PC-3 (cell line): ENCODE results near the gene PSMD4.

Source experiments
- EZH2 ChIP-seq: fragments of 300-600 bp; sonication (generic); IDR thresholded peaks from one replicate; pipeline ENCODE4 v1.6.1; 2017; ENCODE audit warnings: antibody characterized with exemption, mild to moderate bottlenecking, low read length; ENCODE audit not compliant: unreplicated experiment
- EZH2phosphoT487 ChIP-seq: fragments of 300-600 bp; sonication (generic); IDR thresholded peaks from 2 replicates; pipeline ENCODE4 v1.6.1; 2018; ENCODE audit warnings: mild to moderate bottlenecking, antibody characterized with exemption, low read length, borderline replicate concordance
- TF ChIP-seq, protein P1 (sequence below): fragments of 300-600 bp; sonication (generic); conservative IDR thresholded peaks from 2 replicates; pipeline ENCODE4 v1.5.1; 2017; ENCODE audit warnings: antibody characterized with exemption, low read depth, mild to moderate bottlenecking, low read length

DNA sequence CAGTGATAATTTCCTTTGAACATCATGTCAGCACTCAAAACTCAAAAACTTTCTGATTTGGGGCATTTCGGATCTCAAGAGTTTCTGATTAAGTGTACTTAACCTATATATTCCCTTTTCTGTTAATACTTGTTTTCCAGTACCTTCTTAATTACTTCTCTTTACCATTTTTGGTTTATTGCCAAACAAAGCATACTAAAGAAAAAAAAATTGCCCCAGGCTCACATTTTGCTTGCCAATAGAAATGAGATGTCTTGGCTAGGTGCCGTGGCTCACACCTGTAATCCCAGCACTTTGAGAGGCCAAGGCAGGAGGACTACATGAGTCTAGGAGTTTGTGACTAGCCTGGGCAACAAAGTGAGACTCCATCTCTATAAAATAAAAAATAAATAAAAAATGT lies 4.8 kb downstream of the PSMD4 start:
- TF ChIP-seq, protein P1, sequence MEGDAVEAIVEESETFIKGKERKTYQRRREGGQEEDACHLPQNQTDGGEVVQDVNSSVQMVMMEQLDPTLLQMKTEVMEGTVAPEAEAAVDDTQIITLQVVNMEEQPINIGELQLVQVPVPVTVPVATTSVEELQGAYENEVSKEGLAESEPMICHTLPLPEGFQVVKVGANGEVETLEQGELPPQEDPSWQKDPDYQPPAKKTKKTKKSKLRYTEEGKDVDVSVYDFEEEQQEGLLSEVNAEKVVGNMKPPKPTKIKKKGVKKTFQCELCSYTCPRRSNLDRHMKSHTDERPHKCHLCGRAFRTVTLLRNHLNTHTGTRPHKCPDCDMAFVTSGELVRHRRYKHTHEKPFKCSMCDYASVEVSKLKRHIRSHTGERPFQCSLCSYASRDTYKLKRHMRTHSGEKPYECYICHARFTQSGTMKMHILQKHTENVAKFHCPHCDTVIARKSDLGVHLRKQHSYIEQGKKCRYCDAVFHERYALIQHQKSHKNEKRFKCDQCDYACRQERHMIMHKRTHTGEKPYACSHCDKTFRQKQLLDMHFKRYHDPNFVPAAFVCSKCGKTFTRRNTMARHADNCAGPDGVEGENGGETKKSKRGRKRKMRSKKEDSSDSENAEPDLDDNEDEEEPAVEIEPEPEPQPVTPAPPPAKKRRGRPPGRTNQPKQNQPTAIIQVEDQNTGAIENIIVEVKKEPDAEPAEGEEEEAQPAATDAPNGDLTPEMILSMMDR, result no peak
- TF ChIP-seq EZH2, result no peak
- TF ChIP-seq EZH2phosphoT487, result no peak
